ENCODE results near the gene DOCK8. TPM values are rescaled to one million over a fixed set of nuclear protein-coding genes. Genes with fewer than 3 reads are reported as not detected.
A peak's percentile ranks its signal among the peaks of the same experiment; 100 is the strongest.

Gene DOCK8
- total RNA-seq, 1 donor from 2014 or later = 83.4 TPM

GRCh38 chr9:437574-438001, 222.9 kb downstream of the DOCK8 start:
- intact Hi-C loops (cut with DNase I) = no loop called here
- no peak overlapping the region for H3K4me3 ChIP-seq
- H3K27me3 ChIP-seq = no peaks in the 10 kb centered on the region
- H3K4me1 ChIP-seq = peaks cover 8% of the 10 kb centered on the region
- H3K9me3 ChIP-seq = no peaks in the 10 kb centered on the region
- TF ChIP-seq, protein P1, sequence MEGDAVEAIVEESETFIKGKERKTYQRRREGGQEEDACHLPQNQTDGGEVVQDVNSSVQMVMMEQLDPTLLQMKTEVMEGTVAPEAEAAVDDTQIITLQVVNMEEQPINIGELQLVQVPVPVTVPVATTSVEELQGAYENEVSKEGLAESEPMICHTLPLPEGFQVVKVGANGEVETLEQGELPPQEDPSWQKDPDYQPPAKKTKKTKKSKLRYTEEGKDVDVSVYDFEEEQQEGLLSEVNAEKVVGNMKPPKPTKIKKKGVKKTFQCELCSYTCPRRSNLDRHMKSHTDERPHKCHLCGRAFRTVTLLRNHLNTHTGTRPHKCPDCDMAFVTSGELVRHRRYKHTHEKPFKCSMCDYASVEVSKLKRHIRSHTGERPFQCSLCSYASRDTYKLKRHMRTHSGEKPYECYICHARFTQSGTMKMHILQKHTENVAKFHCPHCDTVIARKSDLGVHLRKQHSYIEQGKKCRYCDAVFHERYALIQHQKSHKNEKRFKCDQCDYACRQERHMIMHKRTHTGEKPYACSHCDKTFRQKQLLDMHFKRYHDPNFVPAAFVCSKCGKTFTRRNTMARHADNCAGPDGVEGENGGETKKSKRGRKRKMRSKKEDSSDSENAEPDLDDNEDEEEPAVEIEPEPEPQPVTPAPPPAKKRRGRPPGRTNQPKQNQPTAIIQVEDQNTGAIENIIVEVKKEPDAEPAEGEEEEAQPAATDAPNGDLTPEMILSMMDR (IDR thresholded peaks at IDR 0.05) = no peak
- DNase-seq (no peak), ATAC-seq (peak; percentile 64)
- H3K36me3 ChIP-seq = peaks cover 80% of the 10 kb centered on the region
- peak overlapping the region; percentile 55 for H3K27ac ChIP-seq

- ATAC-seq (peak; percentile 9), DNase-seq (no peak)
- Histone ChIP-seq H3K4me1 (peaks cover 8% of the 10 kb centered on the region), H3K27me3 (no peaks in the 10 kb centered on the region), H3K4me3 (no peak overlapping the region), H3K36me3 (peaks cover 80% of the 10 kb centered on the region), H3K27ac (peak overlapping the region; percentile 55), H3K9me3 (no peaks in the 10 kb centered on the region)
- intact Hi-C loops (cut with DNase I) = no loop called here
- TF ChIP-seq, protein P1 (IDR thresholded peaks at IDR 0.05) = no peak
Measured at GRCh38 chr9:438066-438465, 223.4 kb downstream of the DOCK8 start.

DNA sequence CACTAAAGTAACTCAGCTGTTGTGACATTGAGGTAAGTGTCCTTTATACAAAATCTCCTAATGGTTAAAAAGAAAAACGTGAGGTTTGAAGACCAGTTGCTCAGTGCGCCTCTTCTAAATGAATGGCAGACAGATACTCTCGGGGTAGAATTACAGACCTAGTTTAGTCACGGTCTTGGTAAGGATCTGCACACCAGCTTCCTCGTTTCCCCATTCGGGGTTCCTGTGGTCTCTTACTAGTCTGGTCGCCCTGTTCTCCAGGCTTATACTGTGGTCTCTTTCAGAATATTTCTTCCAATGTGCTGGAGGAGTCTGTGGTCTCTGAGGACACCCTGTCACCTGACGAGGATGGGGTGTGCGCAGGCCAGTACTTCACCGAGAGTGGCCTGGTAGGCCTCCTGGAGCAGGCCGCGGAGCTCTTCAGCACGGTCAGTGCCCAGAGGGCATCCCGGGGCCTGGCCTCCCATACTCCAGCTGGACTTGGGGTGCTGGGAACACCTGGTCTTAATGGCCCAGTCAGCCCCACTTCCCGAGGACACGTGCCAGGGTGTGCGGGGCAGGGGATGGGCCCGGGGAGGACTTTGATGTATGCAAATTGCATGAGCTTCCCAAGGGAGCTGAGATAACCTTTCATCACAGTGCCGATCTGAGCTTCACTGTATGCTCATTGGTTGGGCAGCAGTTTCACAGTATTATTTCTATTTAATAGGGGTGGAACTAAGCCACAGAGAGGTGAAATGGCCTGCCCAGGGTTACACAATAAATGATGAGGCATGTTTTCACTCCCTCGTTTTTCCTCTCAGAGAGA, 224.5 kb downstream of the DOCK8 start:
- H3K36me3 ChIP-seq = peaks cover 80% of the 10 kb centered on the region
- DNase-seq = no peak

DNA sequence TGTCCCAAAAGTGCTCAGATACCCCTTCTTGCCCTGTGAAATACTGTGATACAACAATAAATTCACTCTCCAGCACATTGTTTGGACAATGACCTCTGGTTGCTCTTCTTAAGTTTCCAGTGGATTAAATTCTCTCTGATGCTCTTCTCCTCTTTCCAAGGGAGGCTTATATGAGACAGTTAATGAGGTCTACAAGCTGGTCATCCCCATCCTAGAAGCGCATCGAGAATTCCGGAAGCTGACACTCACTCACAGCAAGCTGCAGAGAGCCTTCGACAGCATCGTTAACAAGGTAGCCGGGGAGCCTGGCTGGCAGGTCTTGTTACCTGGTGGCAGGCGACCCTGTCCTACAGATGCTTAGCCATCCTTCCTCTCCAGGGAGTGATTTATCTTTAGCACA, 226.5 kb downstream of the DOCK8 start:
- Histone ChIP-seq H3K9me3 (no peaks in the 10 kb centered on the region), H3K27ac (no peak overlapping the region), H3K4me3 (no peak overlapping the region), H3K27me3 (no peaks in the 10 kb centered on the region), H3K36me3 (peaks cover 65% of the 10 kb centered on the region), H3K4me1 (peaks cover 8% of the 10 kb centered on the region)
- ATAC-seq = no peak
- TF ChIP-seq, protein P1 (IDR thresholded peaks at IDR 0.05) = no peak
- intact Hi-C loops (cut with DNase I) = no loop called here
- DNase-seq = no peak

More for the DNA sequence above, 224.5 kb downstream of the DOCK8 start:
- H3K27me3 ChIP-seq = no peaks in the 10 kb centered on the region
- no peaks in the 10 kb centered on the region for H3K9me3 ChIP-seq
- H3K27ac ChIP-seq = no peak overlapping the region
- ATAC-seq = peak; percentile 19
- intact Hi-C loops (cut with DNase I) = no loop called here
- H3K4me1 ChIP-seq = peaks cover 8% of the 10 kb centered on the region
- TF ChIP-seq, protein P1 (IDR thresholded peaks at IDR 0.05) = no peak
- H3K4me3 ChIP-seq = no peak overlapping the region

- H3K9me3 ChIP-seq = no peaks in the 10 kb centered on the region
- H3K27ac ChIP-seq = no peak overlapping the region
- DNase-seq (no peak), ATAC-seq (no peak)
- peaks cover 52% of the 10 kb centered on the region for H3K36me3 ChIP-seq
- no peaks in the 10 kb centered on the region for H3K27me3 ChIP-seq
- no peaks in the 10 kb centered on the region for H3K4me1 ChIP-seq
- TF ChIP-seq, protein P1 (IDR thresholded peaks at IDR 0.05) = no peak
- intact Hi-C loops (cut with DNase I) = no loop called here
- H3K4me3 ChIP-seq = no peak overlapping the region
Measured at GRCh38 chr9:444528-444927, 229.9 kb downstream of the DOCK8 start.

Data from upper lobe of right lung (tissue), 1 donor.